ENCODE measurements around the gene SNTG2.

DNA sequence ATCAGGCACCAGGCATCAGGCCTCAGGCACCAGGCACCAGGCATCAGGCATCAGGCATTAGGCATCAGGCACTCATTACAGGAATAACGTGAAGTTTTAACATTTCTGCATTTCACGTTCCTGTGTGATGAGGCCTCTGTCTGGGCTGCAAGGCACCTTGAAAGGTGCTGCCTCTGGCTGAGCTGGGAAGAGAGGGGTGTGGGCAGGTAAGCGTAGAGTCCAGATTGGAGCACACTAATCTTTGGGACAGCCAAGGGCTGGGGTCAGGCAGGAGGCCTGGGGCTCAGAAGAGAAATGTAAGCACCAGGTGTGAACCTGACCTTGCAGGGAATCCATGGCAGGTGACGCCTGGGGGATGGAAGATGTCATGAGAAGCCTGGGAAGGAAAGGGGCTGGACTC, 25.3 kb upstream of the SNTG2 start:
- TF ChIP-seq, protein P1, sequence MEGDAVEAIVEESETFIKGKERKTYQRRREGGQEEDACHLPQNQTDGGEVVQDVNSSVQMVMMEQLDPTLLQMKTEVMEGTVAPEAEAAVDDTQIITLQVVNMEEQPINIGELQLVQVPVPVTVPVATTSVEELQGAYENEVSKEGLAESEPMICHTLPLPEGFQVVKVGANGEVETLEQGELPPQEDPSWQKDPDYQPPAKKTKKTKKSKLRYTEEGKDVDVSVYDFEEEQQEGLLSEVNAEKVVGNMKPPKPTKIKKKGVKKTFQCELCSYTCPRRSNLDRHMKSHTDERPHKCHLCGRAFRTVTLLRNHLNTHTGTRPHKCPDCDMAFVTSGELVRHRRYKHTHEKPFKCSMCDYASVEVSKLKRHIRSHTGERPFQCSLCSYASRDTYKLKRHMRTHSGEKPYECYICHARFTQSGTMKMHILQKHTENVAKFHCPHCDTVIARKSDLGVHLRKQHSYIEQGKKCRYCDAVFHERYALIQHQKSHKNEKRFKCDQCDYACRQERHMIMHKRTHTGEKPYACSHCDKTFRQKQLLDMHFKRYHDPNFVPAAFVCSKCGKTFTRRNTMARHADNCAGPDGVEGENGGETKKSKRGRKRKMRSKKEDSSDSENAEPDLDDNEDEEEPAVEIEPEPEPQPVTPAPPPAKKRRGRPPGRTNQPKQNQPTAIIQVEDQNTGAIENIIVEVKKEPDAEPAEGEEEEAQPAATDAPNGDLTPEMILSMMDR (IDR thresholded peaks at IDR 0.05): no peak
- TF ChIP-seq POLR2A (IDR thresholded peaks at IDR 0.05): no peak

Data from esophagus squamous epithelium (tissue), 4 donors.